Measurements from ENCODE around the gene FMO5. TPM values are rescaled to one million over a fixed set of nuclear protein-coding genes. Genes with fewer than 3 reads are reported as not detected.
"Not testable (repeated sequence)": the region's sequence is repeated elsewhere in the genome, so short reads cannot be mapped to it uniquely, and the experiment has no call there.

The FMO5 gene
- total RNA-seq, 4 donors from 2014 or later, result 57.6 to 145 (median 62.6) TPM

DNA sequence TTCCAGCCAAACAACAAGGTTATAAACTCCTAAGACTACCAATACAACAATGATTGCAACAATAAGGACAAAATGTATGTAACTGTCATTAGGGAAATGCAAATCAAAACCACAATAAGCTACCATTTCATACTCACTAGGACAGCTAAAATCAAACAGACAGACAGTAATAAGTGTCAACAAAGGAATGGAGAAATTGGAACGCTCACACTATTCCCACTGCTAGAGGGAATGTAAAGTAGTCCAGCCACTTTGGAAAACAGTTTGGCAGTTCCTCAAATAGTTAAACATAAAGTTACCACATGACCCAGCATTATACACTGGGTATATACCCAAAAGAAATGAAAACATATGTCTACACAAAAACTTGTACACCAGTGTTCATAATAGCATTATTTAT, 62.1 kb downstream of the FMO5 start:
- in situ Hi-C loops (cut with MboI; ENCODE audit: low pct_ligation_motif_present in 1 of 4, low pct_unique_long_range_greater_than_20kb in 1 of 4, low sequenced_read_pairs in 3 of 4) (no loop called here), intact Hi-C loops (cut with DNase I; ENCODE audit: low total_unique reads) (no loop called here)
- no peak for TF ChIP-seq EP300 (IDR thresholded peaks at IDR 0.05; ENCODE audit: low read depth)
- TF ChIP-seq POLR2AphosphoS5 (IDR thresholded peaks at IDR 0.05), result no peak
- TF ChIP-seq POLR2A (IDR thresholded peaks at IDR 0.05), result no peak
- TF ChIP-seq, protein P1, sequence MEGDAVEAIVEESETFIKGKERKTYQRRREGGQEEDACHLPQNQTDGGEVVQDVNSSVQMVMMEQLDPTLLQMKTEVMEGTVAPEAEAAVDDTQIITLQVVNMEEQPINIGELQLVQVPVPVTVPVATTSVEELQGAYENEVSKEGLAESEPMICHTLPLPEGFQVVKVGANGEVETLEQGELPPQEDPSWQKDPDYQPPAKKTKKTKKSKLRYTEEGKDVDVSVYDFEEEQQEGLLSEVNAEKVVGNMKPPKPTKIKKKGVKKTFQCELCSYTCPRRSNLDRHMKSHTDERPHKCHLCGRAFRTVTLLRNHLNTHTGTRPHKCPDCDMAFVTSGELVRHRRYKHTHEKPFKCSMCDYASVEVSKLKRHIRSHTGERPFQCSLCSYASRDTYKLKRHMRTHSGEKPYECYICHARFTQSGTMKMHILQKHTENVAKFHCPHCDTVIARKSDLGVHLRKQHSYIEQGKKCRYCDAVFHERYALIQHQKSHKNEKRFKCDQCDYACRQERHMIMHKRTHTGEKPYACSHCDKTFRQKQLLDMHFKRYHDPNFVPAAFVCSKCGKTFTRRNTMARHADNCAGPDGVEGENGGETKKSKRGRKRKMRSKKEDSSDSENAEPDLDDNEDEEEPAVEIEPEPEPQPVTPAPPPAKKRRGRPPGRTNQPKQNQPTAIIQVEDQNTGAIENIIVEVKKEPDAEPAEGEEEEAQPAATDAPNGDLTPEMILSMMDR (IDR thresholded peaks at IDR 0.05), result no peak
- Histone ChIP-seq H3K27ac (no peak overlapping the region), H3K36me3 (peaks cover 2 to 55% (median 24%) of the 10 kb centered on the region in 4 donors), H3K27me3 (no peaks in the 10 kb centered on the region), H3K4me3 (no peak overlapping the region), H3K9me3 (no peaks in the 10 kb centered on the region), H3K4me1 (peaks cover 3 to 14% (median 11%) of the 10 kb centered on the region in 4 donors)
- DNase-seq, result no peak
- WGBS, 2 donors (ENCODE audit: low coverage in 1 of 2), result 88 to 94% methylated on average over 1 of the region's 1 CpG

- Histone ChIP-seq H3K36me3 (peaks cover 2 to 60% (median 28%) of the 10 kb centered on the region in 4 donors), H3K4me1 (peaks cover under 1 to 5% (median 3%) of the 10 kb centered on the region in 4 donors), H3K27me3 (no peaks in the 10 kb centered on the region), H3K27ac (no peak overlapping the region), H3K4me3 (no peak overlapping the region), H3K9me3 (no peaks in the 10 kb centered on the region)
- no peak for TF ChIP-seq EP300 (IDR thresholded peaks at IDR 0.05; ENCODE audit: low read depth)
- TF ChIP-seq POLR2A (IDR thresholded peaks at IDR 0.05), result no peak
- TF ChIP-seq POLR2AphosphoS5 (IDR thresholded peaks at IDR 0.05), result no peak
- TF ChIP-seq, protein P1 (IDR thresholded peaks at IDR 0.05), result no peak
- DNase-seq, result no peak
- in situ Hi-C loops (cut with MboI; ENCODE audit: low pct_ligation_motif_present in 1 of 4, low pct_unique_long_range_greater_than_20kb in 1 of 4, low sequenced_read_pairs in 3 of 4) (no loop called here), intact Hi-C loops (cut with DNase I; ENCODE audit: low total_unique reads) (no loop called here)
Measured at GRCh38 chr1:147162093-147162492, 63.0 kb downstream of the FMO5 start.

DNA sequence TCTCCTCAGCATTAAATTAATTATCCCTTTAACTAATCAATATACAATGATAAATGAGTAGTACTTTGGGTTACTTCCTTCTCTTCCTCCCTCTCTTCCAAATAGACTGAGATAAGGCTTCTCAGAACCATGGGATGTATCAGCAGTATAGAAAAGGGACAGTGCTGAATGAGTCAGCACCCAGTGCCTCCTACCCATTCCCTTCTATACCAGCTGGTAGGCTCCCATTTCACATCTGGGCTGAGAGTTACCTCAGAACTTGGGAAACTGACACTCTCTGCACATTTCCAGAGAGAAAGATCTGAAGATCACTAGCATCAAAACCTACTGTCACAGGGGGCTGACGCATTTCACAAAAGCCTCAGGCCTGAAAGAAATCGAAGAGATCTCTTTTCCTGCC, 68.0 kb downstream of the FMO5 start:
- in situ Hi-C loops (cut with MboI; ENCODE audit: low pct_ligation_motif_present in 1 of 4, low pct_unique_long_range_greater_than_20kb in 1 of 4, low sequenced_read_pairs in 3 of 4), result not testable (repeated sequence)

GRCh38 chr1:147156642-147157041, 68.5 kb downstream of the FMO5 start:
- in situ Hi-C loops (cut with MboI; ENCODE audit: low pct_ligation_motif_present in 1 of 4, low pct_unique_long_range_greater_than_20kb in 1 of 4, low sequenced_read_pairs in 3 of 4) (no loop called here), intact Hi-C loops (cut with DNase I; ENCODE audit: low total_unique reads) (no loop called here)
- peaks cover 0 to 54% (median 21%) of the 10 kb centered on the region in 4 donors for H3K36me3 ChIP-seq
- no peak for DNase-seq
- H3K27ac ChIP-seq, result no peak overlapping the region
- H3K4me3 ChIP-seq, result no peak overlapping the region
- WGBS, 2 donors (ENCODE audit: low coverage in 1 of 2), result 81 to 93% methylated on average over 3 of the region's 3 CpGs
- no peaks in the 10 kb centered on the region for H3K9me3 ChIP-seq
- H3K4me1 ChIP-seq, result no peaks in the 10 kb centered on the region
- H3K27me3 ChIP-seq, result no peaks in the 10 kb centered on the region
- no peak for TF ChIP-seq EP300 (IDR thresholded peaks at IDR 0.05; ENCODE audit: low read depth)
- TF ChIP-seq, protein P1 (IDR thresholded peaks at IDR 0.05), result no peak

More for the DNA sequence above, 68.0 kb downstream of the FMO5 start:
- intact Hi-C loops (cut with DNase I; ENCODE audit: low total_unique reads); H3K27ac ChIP-seq; H3K4me3 ChIP-seq; DNase-seq; H3K4me1 ChIP-seq; H3K9me3 ChIP-seq; H3K27me3 ChIP-seq: not testable (repeated sequence)
- H3K36me3 ChIP-seq, result peaks cover under 1 to 55% (median 23%) of the 10 kb centered on the region in 4 donors
- WGBS, 2 donors (ENCODE audit: low coverage in 1 of 2), result 96 to 100% methylated on average over 2 of the region's 2 CpGs

- Histone ChIP-seq H3K4me1 (no peaks in the 10 kb centered on the region), H3K36me3 (peaks cover 0 to 17% (median 1%) of the 10 kb centered on the region in 4 donors), H3K27me3 (no peaks in the 10 kb centered on the region), H3K4me3 (no peak overlapping the region), H3K27ac (no peak overlapping the region), H3K9me3 (no peaks in the 10 kb centered on the region)
- in situ Hi-C loops (cut with MboI; ENCODE audit: low pct_ligation_motif_present in 1 of 4, low pct_unique_long_range_greater_than_20kb in 1 of 4, low sequenced_read_pairs in 3 of 4), result no loop called here
- intact Hi-C loops (cut with DNase I; ENCODE audit: low total_unique reads), result no loop called here
- WGBS, 2 donors (ENCODE audit: low coverage in 1 of 2), result 82% methylated on average over 3 of the region's 3 CpGs; no CpG with 5 or more reads in 1 of the 2 donors
- TF ChIP-seq, protein P1 (IDR thresholded peaks at IDR 0.05), result no peak
- TF ChIP-seq POLR2A (IDR thresholded peaks at IDR 0.05) (no peak), POLR2AphosphoS5 (IDR thresholded peaks at IDR 0.05) (no peak), EP300 (IDR thresholded peaks at IDR 0.05; ENCODE audit: low read depth) (no peak)
- DNase-seq, result no peak
Measured at GRCh38 chr1:147152772-147153171, 72.4 kb downstream of the FMO5 start.
